ENCODE results near the gene ST8SIA3.

ST8SIA3 gene

DNA sequence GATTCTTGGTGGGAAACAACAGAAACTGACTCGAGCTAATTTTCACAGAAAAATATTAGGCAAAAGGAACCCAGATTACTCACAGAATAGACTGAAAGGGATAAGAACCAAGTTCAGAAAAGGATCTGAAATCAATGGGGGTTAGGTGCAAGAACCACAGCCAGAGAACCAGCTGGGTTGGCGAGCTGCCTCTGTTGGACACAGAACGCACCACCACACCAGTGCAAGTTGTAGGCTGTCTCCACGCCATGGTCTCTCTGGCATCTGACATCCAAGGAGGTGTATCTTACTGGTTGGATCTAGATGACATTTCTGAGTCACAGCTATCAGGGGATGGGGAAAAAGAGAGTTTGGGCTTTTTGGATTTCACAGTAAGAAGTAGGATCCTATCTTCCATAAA, 64.2 kb downstream of the ST8SIA3 start:
- TF ChIP-seq, protein P1, sequence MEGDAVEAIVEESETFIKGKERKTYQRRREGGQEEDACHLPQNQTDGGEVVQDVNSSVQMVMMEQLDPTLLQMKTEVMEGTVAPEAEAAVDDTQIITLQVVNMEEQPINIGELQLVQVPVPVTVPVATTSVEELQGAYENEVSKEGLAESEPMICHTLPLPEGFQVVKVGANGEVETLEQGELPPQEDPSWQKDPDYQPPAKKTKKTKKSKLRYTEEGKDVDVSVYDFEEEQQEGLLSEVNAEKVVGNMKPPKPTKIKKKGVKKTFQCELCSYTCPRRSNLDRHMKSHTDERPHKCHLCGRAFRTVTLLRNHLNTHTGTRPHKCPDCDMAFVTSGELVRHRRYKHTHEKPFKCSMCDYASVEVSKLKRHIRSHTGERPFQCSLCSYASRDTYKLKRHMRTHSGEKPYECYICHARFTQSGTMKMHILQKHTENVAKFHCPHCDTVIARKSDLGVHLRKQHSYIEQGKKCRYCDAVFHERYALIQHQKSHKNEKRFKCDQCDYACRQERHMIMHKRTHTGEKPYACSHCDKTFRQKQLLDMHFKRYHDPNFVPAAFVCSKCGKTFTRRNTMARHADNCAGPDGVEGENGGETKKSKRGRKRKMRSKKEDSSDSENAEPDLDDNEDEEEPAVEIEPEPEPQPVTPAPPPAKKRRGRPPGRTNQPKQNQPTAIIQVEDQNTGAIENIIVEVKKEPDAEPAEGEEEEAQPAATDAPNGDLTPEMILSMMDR (IDR thresholded peaks at IDR 0.05; ENCODE audit: low read length, missing control alignments): no peak
- H3K4me3 ChIP-seq (replicated peaks; ENCODE audit: low read depth, low read length): no peak overlapping the region
- DNase-seq (ENCODE audit: low read depth): no peak

Measured in fibroblast of pulmonary artery (primary cell).